ENCODE results near the gene TNRC6A.
"Not testable (repeated sequence)": the region's sequence is repeated elsewhere in the genome, so short reads cannot be mapped to it uniquely, and the experiment has no call there.

Gene TNRC6A

GRCh38 chr16:24729243-24729950 lies at the start of gene TNRC6A:
Gene TNRC6A (plus strand): TSS chr16:24729651. CDS start chr16:24729842, 191 bp downstream.
- peak in 55 of 56 donors; percentile 12 to 91 (median 83) for DNase-seq

GRCh38 chr16:24681793-24682192 lies 47.7 kb upstream of the TNRC6A start:
- no peak for DNase-seq

- no peak for DNase-seq
Observed at GRCh38 chr16:24683250-24683649, 46.2 kb upstream of the TNRC6A start.

GRCh38 chr16:24683847-24684493 lies 45.5 kb upstream of the TNRC6A start:
- DNase-seq = no peak

GRCh38 chr16:24685539-24686432 lies 43.7 kb upstream of the TNRC6A start:
- peak in 49 of 56 donors; percentile 3 to 77 (median 37) for DNase-seq

- DNase-seq = no peak
Observed at GRCh38 chr16:24686678-24687077, 42.8 kb upstream of the TNRC6A start.

GRCh38 chr16:24688359-24688758 lies 41.1 kb upstream of the TNRC6A start:
- DNase-seq = no peak

- peak in 6 of 56 donors; percentile 1 to 15 (median 4) for DNase-seq
Observed at GRCh38 chr16:24689128-24689527, 40.3 kb upstream of the TNRC6A start.

GRCh38 chr16:24692854-24693253 lies 36.6 kb upstream of the TNRC6A start:
- no peak for DNase-seq

- DNase-seq = peak in 1 of 56 donors; percentile 4
Observed at GRCh38 chr16:24694931-24695330, 34.5 kb upstream of the TNRC6A start.

- no peak for DNase-seq
Observed at GRCh38 chr16:24696699-24697098, 32.8 kb upstream of the TNRC6A start.

- DNase-seq = no peak
Observed at GRCh38 chr16:24698308-24698707, 31.1 kb upstream of the TNRC6A start.

- no peak for DNase-seq
Observed at GRCh38 chr16:24699151-24699723, 30.2 kb upstream of the TNRC6A start.

GRCh38 chr16:24700549-24701392 lies 28.7 kb upstream of the TNRC6A start:
- peak in 34 of 56 donors; percentile 3 to 53 (median 18) for DNase-seq

GRCh38 chr16:24701521-24701951 lies 27.9 kb upstream of the TNRC6A start:
- DNase-seq = no peak

- DNase-seq = not testable (repeated sequence)
Observed at GRCh38 chr16:24707760-24708159, 21.7 kb upstream of the TNRC6A start.

GRCh38 chr16:24713379-24713778 lies 16.1 kb upstream of the TNRC6A start:
- no peak for DNase-seq

GRCh38 chr16:24717411-24717810 lies 12.0 kb upstream of the TNRC6A start:
- DNase-seq = no peak

- DNase-seq = no peak
Observed at GRCh38 chr16:24718967-24719521, 10.4 kb upstream of the TNRC6A start.

- no peak for DNase-seq
Observed at GRCh38 chr16:24721830-24722238, 7.6 kb upstream of the TNRC6A start.
